NCI-H187 (cell line): ENCODE results near the gene SVEP1.

Experiments
- DNase-seq, 2 experiments: peaks; one replicate each; lab custom pipeline; 2025; lab: John Stamatoyannopoulos, UW

Gene SVEP1

GRCh38 chr9:110317911-110318310 is 261.6 kb downstream of the SVEP1 start:
- DNase-seq = no peak

DNA sequence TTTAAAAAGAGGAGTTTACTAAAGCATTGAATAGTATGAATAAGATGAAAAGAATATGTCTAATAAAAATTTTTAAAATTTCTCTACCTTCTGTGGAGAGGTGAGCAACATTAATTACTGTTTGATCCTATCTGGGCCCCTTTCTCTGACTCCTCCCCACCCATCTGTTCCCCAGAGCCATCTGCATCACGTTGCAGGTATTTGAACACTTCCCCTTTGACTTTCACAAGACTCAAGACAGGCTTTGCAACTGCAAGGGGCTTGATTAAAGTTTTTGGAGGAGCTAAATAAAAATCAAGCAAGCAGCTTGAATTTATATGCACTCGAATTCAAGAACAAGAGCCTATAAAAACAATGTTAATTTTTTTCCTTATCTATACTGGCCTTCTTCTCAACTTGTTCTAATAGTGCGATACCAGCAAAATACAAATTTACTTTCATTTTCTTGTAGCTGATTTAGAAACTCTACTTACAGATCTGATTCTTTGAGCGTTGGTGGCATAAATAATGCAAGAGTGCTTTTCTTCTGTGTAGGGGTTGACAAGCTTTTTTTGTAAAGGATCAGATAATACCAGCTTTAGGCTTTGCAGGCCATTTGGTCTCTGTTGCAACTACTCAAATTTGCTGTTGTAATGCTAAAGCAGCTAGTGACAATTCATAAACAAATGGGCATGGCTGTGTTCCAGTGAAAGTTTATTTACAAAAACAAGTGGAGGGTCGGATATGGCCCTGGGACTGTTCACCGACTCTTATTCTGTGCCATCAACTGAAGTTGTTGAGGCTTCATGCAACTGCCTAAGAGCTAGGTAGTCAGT is 263.1 kb downstream of the SVEP1 start:
- DNase-seq = no peak
